HG03064 (cell line): ENCODE measurements around the gene SGK1.
A peak's percentile ranks its signal among the peaks of the same experiment; 100 is the strongest.
"Not testable (repeated sequence)": the region's sequence is repeated elsewhere in the genome, so short reads cannot be mapped to it uniquely, and the experiment has no call there.

Source experiments
- ATAC-seq: cut with Tn5 transposase; IDR thresholded peaks from one replicate; pipeline ENCODE4 v1.9.1; 2021; ENCODE audit warnings: low read depth; ENCODE audit not compliant: unreplicated experiment

Gene SGK1

GRCh38 chr6:134230940-134231339, 87.0 kb downstream of the SGK1 start:
- ATAC-seq: no peak

GRCh38 chr6:134230087-134230700, 87.7 kb downstream of the SGK1 start:
- ATAC-seq: no peak

DNA sequence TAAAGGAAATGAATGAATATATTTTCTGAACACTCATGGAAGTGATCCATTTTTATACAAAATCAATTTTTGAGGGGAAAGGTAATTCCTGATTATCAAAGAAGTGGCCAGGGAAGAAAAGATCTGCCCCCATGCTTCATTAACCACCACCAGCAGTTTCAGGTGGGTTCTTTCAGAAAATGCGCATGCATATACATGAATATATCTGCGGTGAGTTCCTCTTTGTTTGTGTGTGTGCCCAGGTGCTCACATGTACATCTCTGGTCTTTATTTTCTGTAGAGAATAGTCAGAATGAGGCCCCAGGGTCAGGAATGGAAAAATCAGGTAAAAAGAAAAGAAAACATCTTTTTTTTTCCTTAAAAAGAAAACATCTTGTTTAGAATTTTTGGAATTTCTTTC, 88.4 kb downstream of the SGK1 start:
- no peak for ATAC-seq

GRCh38 chr6:134223796-134224420, 94.0 kb downstream of the SGK1 start:
- ATAC-seq: no peak

DNA sequence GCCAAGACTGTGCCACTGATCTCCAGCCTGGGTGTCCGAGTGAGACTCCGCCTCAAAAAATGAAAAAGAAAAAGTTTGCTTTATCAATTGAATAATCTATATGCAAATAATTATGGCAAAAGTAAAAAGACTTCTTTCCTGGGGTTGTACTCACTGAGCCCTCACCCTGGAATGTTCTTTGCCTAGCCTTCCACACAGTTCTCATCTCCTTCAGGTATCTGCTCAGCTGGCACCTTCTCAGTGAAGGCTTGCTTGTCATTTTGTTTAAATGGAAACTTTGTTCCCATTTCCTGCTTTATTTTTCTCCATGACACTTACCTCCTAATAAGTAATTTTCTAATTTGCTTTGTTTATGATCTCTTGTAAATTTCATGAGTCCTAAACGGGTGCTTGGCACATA, 96.7 kb downstream of the SGK1 start:
- no peak for ATAC-seq

GRCh38 chr6:134217798-134218140, 100.1 kb downstream of the SGK1 start:
- no peak for ATAC-seq

- ATAC-seq: no peak
Measured at GRCh38 chr6:134217105-134217797, 100.7 kb downstream of the SGK1 start.

GRCh38 chr6:134216301-134217010, 101.5 kb downstream of the SGK1 start:
- ATAC-seq: no peak

- not testable (repeated sequence) for ATAC-seq
Measured at GRCh38 chr6:134213410-134213809, 104.5 kb downstream of the SGK1 start.

DNA sequence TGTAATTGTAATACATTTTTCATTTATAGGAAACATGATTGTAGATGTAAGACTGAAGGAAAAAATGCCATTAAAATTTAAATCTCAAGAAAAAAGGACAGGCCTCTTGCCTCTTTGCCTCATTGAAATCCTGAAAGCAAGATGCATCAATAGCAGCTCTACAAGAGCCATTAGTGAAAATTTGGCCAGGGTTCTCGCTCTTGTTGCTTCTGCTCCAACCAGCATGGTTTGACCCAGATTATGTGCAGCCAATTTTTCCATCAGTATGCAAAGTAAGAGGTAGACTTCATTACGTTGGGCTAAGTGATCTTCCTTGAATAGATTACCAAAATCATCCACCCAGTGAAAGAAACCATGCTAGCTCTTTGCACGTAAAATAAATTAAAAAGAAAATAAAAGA, 106.6 kb downstream of the SGK1 start:
- ATAC-seq: no peak

- ATAC-seq: no peak
Measured at GRCh38 chr6:134207421-134207820, 110.5 kb downstream of the SGK1 start.

- no peak for ATAC-seq
Measured at GRCh38 chr6:134205366-134205765, 112.5 kb downstream of the SGK1 start.

GRCh38 chr6:134204759-134205158, 113.2 kb downstream of the SGK1 start:
- ATAC-seq: not testable (repeated sequence)

GRCh38 chr6:134204031-134204430, 113.9 kb downstream of the SGK1 start:
- ATAC-seq: no peak

- ATAC-seq: no peak
Measured at GRCh38 chr6:134201716-134202115, 116.2 kb downstream of the SGK1 start.

- no peak for ATAC-seq
Measured at GRCh38 chr6:134199848-134200606, 117.9 kb downstream of the SGK1 start.

DNA sequence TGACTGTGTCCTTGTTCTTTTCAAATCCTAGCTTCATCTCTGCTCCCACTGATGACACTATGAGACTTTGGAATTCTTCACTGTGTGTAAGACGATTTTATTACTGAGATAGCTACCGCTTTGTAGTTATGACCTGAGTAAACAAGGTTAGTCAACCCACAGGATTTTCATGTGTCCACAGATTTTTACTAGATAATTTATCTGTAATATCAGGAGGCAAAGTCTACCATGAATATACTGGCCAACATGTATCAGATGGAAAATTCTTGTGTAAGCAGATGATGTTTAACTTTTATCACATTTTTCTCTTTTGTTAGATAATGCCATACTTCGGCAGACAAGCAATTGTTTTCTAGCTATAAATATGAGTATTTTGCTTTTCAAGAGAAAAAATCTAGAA, 119.8 kb downstream of the SGK1 start:
- ATAC-seq: no peak

GRCh38 chr6:134197685-134198084, 120.2 kb downstream of the SGK1 start:
- ATAC-seq: not testable (repeated sequence)

DNA sequence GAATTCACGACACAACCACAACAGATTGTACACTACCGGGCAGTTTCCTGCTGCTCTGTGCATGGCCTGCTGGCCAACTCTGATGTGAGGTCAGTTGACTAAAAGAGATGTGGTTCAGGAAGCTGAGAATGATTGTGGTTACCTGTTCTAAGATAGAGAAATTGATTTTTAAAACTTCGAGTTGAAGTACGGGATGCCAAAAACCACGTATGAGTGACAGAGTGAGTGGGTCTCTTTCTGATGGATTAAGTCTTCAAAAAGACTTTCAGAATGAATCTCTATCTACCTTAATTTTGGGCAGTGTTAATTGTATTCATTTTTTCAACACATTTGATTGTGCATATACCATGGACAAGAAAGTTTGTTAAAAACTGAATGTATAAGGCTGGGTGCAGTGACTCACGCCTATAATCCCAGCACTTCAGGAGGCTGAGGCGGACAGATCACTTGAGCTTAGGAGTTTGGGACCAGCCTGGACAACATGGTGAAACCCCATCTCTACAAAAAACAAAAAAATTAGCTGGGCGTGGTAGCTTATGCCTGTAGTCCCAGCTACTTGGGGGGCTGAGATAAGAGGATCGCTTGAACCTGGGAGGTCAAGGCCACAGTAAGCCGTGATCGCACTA, 121.2 kb downstream of the SGK1 start:
- ATAC-seq: peak; percentile 69

DNA sequence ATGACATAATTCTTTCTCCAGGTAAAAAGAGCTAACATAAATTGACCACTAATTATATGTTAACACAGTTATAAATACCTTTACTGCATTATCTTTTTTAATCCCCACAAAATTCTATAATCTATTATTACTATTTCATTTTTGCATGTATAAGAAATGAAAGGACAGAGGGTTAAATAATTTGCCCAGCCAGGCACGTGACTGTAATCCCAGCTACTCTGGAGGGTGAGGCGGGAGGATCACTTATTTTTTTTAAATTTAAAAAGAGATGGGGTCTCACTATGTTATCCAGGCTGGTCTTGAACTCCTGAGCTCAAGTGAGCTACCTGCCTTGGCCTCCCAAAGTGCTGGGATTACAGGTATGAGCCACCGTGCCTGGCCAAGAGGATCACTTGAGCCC, 121.9 kb downstream of the SGK1 start:
- ATAC-seq: no peak
